Stimulated activated CD4-positive, alpha-beta T cell treated with anti-CD3 and anti-CD28 coated beads, Interleukin-2, amount 100 ng/mL, for 48 hours (primary cell): ENCODE results near the gene ANKRD10.

Source experiments
- DNase-seq, 2 donors: peaks; one replicate each; pipeline ENCODE4 v3.0.0-alpha.2; 2020

ANKRD10 gene

DNA sequence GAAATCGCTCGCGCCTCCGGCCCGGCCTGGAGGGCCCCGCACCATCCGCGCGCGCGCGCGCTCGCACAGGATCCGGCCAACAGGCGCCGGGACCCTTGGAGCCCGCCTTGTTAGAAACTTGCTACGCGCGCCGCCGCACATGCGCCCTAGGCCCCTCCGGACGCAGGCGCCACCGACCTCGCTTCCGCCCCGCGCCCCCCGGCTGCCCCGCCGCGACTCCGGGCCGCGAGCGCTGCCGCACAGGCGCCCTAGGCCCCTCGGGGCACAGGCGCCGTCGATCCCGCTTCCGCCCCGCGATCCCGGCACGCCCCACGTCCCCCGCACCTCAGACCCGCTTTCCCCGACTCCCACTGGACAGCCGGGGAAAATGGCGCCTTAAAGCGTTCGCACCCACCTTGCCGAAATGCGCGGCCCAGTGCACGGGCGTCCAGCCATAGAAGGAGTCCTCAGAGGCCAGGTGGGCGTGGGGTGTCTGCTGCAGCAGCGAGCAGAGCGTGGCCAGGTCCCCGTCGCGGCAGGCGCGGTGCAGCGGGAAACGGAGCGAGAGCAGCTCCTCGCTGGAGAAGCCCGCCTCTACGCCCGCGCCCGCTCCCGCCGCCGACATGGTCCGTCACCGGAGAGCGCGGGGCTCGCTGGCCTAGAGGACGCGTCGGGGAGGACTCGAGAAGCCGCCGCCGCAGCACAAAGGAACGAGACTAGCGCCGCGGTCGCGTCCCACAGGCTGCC is 375 bp downstream of the ANKRD10 start:
- peak; percentile 65 to 70 for DNase-seq

GRCh38 chr13:110914081-110914330 is 863 bp downstream of the ANKRD10 start:
- no peak for DNase-seq

- no peak for DNase-seq
These were observed 1.4 kb downstream of the ANKRD10 start for GRCh38 chr13:110913322-110914080.

DNA sequence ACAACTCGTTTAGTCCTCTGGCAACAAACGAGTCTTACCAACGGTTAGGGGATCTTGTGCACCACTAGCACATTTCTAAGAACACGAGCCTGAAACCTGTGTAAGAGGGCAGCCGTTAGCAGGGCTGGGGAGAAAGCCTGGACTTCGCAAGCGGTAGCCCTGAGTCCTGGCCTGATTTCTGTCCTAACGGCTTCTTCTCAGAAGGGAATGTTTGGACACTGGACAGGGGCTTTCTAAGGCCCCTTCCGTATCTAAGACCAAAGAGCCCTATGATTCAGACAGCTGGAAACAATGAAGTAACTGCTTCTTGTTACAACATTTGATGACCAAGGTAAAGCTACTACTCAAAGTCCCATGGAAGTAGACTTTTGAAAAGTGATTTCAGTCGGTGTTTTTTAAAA is 2.2 kb downstream of the ANKRD10 start:
- no peak for DNase-seq

DNA sequence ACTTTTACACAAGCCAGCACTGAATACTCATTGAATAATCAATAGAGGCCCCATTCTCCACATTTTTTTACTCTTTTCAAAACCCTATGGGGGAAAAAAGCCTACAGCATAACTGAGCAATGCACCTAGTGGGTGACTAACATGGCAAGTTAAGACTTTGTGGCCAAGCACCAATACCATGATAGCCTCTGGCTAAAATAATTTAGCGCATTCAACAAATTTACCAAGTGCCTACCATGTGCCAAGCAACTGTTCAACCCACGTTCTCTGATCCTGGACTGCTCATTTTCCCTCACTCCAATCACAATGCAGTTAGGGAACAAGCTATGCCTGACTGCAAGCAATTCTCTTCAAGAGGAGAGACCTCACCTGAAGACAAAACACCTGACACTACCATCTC is 3.0 kb downstream of the ANKRD10 start:
- DNase-seq = no peak

- DNase-seq = no peak
These were observed 4.6 kb downstream of the ANKRD10 start for GRCh38 chr13:110910013-110910890.

- no peak for DNase-seq
These were observed 6.6 kb downstream of the ANKRD10 start for GRCh38 chr13:110907951-110908898.

DNA sequence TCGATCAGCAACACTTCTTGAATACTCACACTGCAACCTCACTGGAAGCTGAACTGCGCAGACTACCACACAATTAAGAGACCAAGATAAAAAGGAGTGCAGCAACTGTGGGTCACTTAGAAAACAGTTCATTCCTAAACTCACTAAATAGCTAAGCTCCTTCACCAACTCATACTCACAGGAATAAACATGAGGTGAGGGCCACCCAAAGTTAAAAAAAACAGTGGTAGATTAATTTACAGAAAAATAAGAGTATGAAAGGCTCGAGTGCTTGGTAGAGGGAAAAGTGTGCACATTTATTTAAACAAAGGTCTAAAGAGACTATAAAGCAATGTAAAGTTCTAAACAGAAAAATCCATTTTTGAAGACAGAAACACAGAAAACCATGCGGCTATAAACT is 7.6 kb downstream of the ANKRD10 start:
- DNase-seq = no peak

DNA sequence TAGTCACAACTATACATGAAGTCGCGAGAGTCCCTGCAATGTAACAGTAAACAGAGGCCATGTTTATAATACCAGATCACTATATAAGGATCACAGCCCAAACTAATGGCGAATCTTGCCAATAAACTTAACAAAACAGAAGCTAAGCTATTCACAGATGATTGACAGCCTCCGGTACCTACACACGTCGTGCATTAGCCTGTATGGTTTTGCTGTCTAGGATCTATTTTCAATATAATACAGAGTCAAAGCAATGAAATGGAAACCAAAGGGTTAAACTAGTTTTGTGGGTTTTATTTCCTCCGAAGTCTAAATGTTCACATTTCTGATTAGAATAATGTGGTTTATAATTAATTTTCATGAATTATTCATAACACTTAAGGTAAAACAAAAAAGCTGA is 10.1 kb downstream of the ANKRD10 start:
- no peak for DNase-seq

- DNase-seq = no peak
These were observed 12.5 kb downstream of the ANKRD10 start for GRCh38 chr13:110902370-110902769.

- DNase-seq = no peak
These were observed 17.3 kb downstream of the ANKRD10 start for GRCh38 chr13:110897521-110897920.

- DNase-seq = no peak
These were observed 17.9 kb downstream of the ANKRD10 start for GRCh38 chr13:110897014-110897413.

DNA sequence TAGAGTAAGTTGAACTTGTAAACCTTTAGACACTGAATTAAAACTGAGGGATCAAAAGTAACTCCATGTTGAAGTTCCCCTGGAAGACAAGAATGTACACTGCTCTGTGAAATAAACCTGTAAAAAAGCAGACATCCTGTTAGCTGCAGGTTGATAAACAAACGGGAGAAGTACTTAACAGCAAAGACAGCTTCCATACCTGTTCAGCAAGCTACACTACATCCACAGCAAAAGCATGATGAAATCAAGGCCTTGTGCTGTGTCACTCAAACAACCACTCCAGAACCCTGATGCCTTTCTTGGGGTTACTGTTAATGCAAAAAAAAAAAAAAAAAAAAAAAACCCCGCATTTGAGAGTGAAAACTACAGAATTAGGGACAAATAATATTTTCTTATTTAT is 20.8 kb downstream of the ANKRD10 start:
- DNase-seq = no peak

DNA sequence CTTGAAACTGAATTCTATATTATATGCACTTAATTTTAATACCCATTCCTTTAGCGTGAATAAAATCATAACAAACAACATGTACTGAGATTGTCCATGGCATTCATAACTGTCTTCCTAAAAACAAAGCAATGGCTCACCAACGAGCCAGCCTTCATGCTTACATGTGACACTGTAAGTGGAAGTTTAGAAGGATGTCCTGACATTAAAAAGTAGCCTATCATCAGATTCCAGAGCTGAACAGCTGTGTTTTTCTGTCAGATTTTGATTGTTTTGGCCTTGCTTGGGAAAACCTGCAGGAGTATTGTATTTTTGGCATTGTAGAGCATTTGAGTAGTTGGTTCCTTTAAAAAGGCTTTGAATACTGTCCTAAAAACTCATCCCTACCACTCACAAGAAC is 21.3 kb downstream of the ANKRD10 start:
- no peak for DNase-seq

DNA sequence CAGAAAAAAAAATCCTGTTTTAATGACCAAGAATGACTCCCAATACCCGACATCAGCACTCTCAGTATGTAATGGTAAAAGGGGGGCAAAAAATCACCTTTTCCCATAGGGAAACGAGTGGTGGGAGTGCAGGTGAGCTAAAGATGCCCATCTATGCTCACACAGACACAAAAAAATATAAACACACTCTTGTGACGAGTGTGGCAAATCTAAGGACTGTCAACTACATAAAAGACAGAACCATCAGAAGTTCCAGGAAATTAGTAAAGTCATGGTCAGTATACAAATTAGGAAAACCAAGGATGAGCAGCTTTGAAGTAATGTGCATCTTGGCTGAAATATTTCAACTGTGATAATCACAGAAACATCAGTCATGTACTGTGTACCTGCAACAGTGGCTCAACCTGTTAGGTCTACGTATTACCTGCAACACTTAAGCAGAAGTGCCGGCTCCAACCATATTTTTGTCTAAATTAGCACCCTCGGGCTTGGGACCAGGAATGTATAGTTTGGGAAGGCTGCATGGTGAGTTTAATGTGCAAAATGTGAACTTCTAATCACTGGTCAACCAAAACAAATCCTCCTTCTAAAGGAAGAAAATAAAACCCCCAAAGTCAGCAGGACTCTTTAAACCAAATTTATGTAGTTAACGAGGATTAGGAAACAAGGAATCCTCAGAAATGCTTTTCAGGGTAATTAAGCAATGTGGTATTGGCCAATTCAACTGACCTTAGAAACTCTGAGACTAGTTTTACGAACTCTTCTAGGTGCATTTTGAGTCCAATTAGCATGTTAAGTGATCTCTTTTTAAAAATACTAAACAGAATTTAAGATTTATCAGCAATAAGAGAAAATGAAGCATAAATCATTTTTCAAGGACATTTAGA is 24.3 kb downstream of the ANKRD10 start:
- no peak for DNase-seq

DNA sequence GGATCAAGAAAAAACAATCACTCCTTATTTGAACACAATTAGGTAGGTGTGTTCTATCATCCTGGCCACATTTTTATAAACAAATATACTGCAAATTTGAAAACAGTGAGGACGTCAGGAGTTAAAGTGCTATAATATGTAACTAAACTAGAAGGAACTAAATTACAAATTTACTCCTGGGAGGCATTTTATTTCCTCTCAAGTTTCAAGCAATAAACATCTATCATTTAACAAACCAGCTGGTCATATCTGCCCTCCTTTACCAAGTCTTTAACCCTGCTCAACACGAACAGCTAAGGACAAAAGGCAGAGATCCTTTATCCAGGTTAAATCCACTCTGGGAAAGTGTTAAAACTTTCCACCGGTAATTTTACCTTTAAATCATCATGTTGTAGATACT is 26.5 kb downstream of the ANKRD10 start:
- DNase-seq = no peak

- no peak for DNase-seq
These were observed 27.1 kb downstream of the ANKRD10 start for GRCh38 chr13:110887597-110888333.

GRCh38 chr13:110886870-110887596 is 27.8 kb downstream of the ANKRD10 start:
- DNase-seq = no peak

- DNase-seq = no peak
These were observed 28.7 kb downstream of the ANKRD10 start for GRCh38 chr13:110885966-110886869.
